Measurements from ENCODE around the gene WBP4. TPM values are rescaled to one million over a fixed set of nuclear protein-coding genes. Genes with fewer than 3 reads are reported as not detected.

WBP4 gene
- polyA plus RNA-seq, 1 of the 3 experiments (the other 2 are of a cell fraction), result 6.4 TPM

DNA sequence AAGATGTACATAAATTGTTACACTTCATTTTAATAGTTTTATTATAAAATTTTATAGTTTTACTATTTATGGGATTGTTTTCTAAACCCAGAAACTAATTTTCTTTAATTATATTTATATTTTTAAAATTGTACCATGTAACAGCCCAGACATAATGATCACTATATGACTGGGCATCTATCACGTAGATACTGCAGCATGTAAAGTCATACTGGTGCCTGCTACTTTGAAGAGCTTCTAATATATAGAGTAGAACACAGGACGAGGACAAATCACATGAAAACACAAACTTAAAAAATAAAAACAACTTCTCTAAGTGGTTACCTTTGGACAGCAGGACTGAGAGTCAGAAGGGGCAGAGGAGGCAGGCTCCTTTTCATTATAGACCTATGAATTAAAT is 47.5 kb upstream of the WBP4 start (continued):
- TF ChIP-seq CHD2 (IDR thresholded peaks at IDR 0.05; ENCODE audit: low read length, partially characterized antibody) (no peak), GATA2 (CRISPR knock-in tag; IDR thresholded peaks at IDR 0.05) (no peak), FOXM1 (IDR thresholded peaks at IDR 0.05; ENCODE audit: low read depth) (no peak), MEF2A (IDR thresholded peaks at IDR 0.05; ENCODE audit: borderline replicate concordance, low read depth) (no peak), TEAD4 (IDR thresholded peaks at IDR 0.05; ENCODE audit: borderline replicate concordance, insufficient read depth) (no peak)
- TF ChIP-seq, protein P1, sequence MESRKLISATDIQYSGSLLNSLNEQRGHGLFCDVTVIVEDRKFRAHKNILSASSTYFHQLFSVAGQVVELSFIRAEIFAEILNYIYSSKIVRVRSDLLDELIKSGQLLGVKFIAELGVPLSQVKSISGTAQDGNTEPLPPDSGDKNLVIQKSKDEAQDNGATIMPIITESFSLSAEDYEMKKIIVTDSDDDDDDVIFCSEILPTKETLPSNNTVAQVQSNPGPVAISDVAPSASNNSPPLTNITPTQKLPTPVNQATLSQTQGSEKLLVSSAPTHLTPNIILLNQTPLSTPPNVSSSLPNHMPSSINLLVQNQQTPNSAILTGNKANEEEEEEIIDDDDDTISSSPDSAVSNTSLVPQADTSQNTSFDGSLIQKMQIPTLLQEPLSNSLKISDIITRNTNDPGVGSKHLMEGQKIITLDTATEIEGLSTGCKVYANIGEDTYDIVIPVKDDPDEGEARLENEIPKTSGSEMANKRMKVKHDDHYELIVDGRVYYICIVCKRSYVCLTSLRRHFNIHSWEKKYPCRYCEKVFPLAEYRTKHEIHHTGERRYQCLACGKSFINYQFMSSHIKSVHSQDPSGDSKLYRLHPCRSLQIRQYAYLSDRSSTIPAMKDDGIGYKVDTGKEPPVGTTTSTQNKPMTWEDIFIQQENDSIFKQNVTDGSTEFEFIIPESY (IDR thresholded peaks at IDR 0.05; ENCODE audit: borderline replicate concordance, low read depth), result no peak

DNA sequence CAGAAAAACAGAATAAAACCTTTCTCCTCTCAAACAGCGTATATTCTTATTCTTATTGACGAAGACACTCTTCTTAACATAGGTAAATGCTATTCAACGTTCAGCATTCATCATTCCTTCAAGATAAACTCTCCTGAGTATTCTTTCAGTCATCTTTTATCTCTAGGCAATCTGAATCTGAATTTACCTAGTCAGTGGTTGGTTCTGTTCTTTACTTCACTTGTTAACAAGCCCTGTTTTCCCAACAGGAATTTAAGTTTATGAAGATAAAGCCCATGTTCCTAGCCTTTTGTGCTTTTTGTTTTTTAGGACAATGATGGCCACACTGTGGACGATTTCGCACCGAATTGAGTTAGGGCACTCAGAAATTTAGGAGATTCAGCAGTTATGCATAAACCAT is 45.4 kb upstream of the WBP4 start:
- Histone ChIP-seq H4K20me1 (ENCODE audit: insufficient read depth) (peaks cover 4% of the 10 kb centered on the region; the same call in 1 of the 2 replicates), H3K27me3 (ENCODE audit: insufficient read depth) (no peaks in the 10 kb centered on the region), H3K4me1 (ENCODE audit: control insufficient read depth in 1 of 2, insufficient read depth in 2 of 2, low read depth in 1 of 2, low read length in 1 of 2) (peaks cover 0 to 11% of the 10 kb centered on the region in 2 experiments; a peak in 2 of 4 replicates), H3K79me2 (ENCODE audit: insufficient read depth) (peaks cover 10% of the 10 kb centered on the region), H3F3A (replicated peaks; ENCODE audit: insufficient read depth) (peaks cover 10% of the 10 kb centered on the region), H2AFZ (ENCODE audit: low read depth) (no peak overlapping the region), H3K9ac (no peak overlapping the region), H3K9me3 (no peaks in the 10 kb centered on the region), H3K4me3 (ENCODE audit: low read depth in 2 of 2, low read length in 1 of 2) (no peak overlapping the region), H3K9me2 (no peaks in the 10 kb centered on the region), H3K36me3 (replicated peaks in 1 of 2; ENCODE audit: control insufficient read depth in 1 of 2, insufficient read depth in 2 of 2, low read length in 1 of 2) (no peaks in the 10 kb centered on the region), H3K27ac (ENCODE audit: low read depth in 2 of 2, low read length in 1 of 2) (no peak overlapping the region), H3K4me2 (no peak overlapping the region)
- CTCF ChIA-PET, result interaction anchor here (1.2 kb wide), 1 partner anchor 95 kb away, joined by 4 read pairs; no protein-coding TSS in a partner anchor
- 96% methylated on average over 6 of the region's 6 CpGs for WGBS (ENCODE audit: low lambda C conversion rate)
- DNase-seq, result no peak
- TF ChIP-seq TAF1 (IDR thresholded peaks at IDR 0.05; ENCODE audit: borderline replicate concordance, low read depth, low read length) (no peak), GATA2 (CRISPR knock-in tag; IDR thresholded peaks at IDR 0.05) (no peak), USF2 (IDR thresholded peaks at IDR 0.05; ENCODE audit: borderline replicate concordance, low read depth, low read length) (no peak), TCF12 (IDR thresholded peaks at IDR 0.05) (no peak), RFX5 (IDR thresholded peaks at IDR 0.05; ENCODE audit: low read length) (no peak), MEF2A (IDR thresholded peaks at IDR 0.05; ENCODE audit: borderline replicate concordance, low read depth) (no peak), FOXM1 (IDR thresholded peaks at IDR 0.05; ENCODE audit: low read depth) (no peak), RXRA (IDR thresholded peaks at IDR 0.05; ENCODE audit: borderline replicate concordance, low read depth) (no peak), RAD21 (IDR thresholded peaks at IDR 0.05; ENCODE audit: low read length) (no peak), CHD2 (IDR thresholded peaks at IDR 0.05; ENCODE audit: low read length, partially characterized antibody) (no peak), USF1 (IDR thresholded peaks at IDR 0.05; ENCODE audit: borderline replicate concordance, low read depth) (no peak)
- TF ChIP-seq, protein P2, sequence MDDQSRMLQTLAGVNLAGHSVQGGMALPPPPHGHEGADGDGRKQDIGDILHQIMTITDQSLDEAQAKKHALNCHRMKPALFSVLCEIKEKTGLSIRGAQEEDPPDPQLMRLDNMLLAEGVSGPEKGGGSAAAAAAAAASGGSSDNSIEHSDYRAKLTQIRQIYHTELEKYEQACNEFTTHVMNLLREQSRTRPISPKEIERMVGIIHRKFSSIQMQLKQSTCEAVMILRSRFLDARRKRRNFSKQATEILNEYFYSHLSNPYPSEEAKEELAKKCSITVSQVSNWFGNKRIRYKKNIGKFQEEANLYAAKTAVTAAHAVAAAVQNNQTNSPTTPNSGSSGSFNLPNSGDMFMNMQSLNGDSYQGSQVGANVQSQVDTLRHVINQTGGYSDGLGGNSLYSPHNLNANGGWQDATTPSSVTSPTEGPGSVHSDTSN (IDR thresholded peaks at IDR 0.05), result no peak
- TF ChIP-seq, protein P1 (IDR thresholded peaks at IDR 0.05; ENCODE audit: borderline replicate concordance, low read depth), result no peak
- POLR2A ChIA-PET, result no interaction called here
